Measurements from ENCODE around the gene C19orf38.
"Not testable (repeated sequence)": the region's sequence is repeated elsewhere in the genome, so short reads cannot be mapped to it uniquely, and the experiment has no call there.

Gene C19orf38

DNA sequence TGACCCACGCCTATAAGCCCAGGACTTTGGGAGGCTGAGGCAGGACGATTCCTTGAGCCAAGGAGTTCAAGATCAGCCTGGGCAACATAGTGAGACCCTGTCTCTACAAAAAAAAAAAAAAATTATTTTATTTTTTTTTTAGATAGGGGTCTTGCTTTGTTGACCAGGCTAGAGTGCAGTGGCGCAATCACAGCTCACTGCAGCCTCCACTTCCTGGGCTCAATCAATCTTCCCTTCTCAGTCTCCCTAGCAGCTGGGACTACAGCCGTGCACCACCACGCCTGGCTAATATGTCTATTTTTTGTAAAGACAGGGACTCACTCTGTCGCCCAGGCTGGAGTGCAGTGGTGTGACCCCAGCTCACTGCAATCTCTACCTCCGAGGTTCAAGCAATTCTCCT lies 4.7 kb downstream of the C19orf38 start:
- no peak for DNase-seq

DNA sequence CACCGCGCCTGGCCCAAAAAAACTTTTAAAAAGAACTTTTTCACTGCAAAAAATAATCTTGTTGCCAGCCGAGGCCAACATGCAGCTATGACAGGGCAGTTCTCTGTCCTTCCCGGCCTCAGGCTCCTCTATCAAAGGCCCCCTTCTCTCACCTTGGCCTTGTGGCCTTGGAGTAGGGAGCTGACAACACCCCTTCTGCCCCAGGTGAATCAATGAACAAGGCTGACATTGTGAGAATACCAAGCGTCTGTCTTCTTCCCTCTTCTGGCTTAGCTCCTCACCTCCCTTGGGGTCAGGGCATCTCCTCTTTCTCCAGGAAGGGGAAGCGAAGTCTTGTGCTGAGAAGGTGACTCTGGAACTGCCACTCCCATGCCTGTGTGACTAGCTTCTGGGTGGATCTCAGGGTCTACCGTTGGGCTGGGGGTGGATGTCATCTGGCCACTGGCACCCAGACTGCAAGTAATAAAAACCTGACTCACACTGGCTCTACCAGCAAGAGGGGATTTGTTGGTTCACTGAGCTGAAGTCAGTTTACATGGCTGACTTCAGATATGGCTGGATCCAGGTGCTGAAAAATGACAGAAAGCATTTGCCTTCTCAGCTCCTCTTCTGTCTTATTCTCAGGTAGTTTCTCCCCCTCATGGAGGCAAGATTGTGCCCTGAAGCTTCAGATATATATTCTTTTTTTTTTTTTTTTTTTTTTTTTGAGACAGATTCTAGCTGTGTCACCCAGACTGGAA lies 6.3 kb downstream of the C19orf38 start:
- DNase-seq = no peak

GRCh38 chr19:10855879-10856522 lies 7.8 kb downstream of the C19orf38 start:
- DNase-seq = no peak

GRCh38 chr19:10856899-10857298 lies 8.7 kb downstream of the C19orf38 start:
- DNase-seq = not testable (repeated sequence)

- DNase-seq = no peak
These were observed 10.1 kb downstream of the C19orf38 start for GRCh38 chr19:10858204-10858828.

GRCh38 chr19:10861103-10861651 lies 13.0 kb downstream of the C19orf38 start:
- no peak for DNase-seq

DNA sequence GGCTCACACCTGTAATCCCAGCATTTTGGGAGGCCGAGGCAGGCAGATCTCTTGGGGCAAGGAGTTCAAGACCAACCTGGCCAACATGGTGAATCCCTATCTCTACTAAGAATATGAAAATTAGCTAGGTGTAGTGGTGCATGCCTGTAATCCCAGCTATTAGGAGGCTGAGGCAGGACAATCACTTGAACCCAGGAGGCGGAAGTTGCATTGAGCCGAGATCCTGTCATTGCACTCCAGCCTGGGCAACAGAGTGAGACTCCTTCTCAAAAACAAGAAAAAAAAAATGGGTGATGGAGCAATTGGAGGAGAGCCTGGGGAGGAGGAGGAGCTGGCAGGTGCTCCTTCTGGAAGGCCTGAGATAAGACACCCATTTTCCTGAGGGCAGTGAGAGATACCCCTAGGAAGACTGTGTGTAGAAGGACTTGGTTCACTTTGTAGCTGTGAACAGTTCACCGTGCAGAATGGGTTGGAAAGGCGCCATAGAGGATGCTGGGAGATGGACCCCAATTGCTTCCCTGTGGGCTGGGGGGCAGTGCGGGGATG lies 14.4 kb downstream of the C19orf38 start:
- DNase-seq = no peak

DNA sequence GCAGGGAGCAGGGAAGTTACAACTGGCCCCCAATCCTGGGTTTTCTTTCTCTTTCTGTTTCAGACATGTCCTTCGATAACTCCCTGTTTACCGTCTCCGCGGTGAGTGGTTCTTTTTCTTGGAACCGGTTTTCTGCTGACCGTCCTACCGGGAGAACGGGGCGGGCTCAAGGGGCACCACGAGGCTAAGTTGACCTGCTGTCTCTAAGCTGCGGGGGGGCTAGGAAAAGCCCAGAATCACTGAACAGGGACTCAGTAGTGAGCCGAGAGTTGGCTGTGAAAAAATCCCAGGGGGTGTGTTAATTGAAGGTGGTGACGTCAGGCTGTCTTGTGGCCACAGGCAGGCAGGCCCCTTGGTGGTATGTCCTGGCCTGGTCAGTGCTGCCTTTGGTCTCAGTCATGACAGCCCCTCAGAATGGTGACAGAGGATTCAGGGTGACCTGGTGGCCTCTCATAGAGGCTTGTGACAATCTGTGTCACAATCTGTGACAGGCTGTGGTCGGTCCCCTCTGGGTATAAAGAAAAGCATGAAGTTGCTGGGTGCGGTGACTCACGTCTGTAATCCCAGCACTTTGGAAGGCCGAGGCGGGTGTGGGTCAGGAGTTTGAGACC lies 15.0 kb downstream of the C19orf38 start:
- no peak for DNase-seq

DNA sequence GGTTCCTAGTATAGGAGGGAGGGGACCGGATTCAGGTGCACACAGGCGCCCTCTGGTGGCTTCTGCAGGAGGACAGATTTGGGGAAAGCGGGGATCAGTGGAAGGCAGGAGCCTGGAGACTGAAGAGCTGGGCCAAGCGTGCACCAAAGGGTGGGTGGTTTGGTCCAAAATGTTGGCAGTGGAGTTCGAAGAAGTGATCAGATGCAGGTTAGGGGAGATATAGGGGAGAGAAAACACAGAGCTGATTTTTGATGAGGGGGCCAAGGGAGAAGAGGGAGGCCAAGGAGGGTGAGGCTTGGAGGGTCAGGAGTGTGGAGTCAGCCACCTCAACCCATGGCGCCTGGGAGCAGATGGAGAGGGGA lies 16.3 kb downstream of the C19orf38 start:
- DNase-seq = peak; percentile 85

DNA sequence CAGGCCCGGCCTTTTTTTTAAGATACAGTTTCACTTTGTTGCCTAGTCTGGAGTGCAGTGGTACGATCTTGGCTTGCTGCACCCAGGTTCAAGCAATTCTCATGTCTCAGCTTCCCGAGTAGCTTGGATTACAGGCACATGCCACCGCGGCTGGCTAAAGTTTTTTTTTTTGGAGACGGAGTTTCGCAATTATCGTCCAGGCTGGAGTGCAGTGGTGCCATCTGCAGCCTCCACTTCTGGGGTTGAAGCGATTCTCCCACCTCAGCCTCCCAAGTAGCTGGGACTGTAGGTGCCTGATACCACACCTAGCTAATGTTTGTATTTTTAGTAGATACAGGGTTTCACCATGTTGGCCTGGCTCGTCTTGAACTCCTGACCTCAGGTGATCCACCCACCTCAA lies 18.3 kb downstream of the C19orf38 start:
- no peak for DNase-seq

DNA sequence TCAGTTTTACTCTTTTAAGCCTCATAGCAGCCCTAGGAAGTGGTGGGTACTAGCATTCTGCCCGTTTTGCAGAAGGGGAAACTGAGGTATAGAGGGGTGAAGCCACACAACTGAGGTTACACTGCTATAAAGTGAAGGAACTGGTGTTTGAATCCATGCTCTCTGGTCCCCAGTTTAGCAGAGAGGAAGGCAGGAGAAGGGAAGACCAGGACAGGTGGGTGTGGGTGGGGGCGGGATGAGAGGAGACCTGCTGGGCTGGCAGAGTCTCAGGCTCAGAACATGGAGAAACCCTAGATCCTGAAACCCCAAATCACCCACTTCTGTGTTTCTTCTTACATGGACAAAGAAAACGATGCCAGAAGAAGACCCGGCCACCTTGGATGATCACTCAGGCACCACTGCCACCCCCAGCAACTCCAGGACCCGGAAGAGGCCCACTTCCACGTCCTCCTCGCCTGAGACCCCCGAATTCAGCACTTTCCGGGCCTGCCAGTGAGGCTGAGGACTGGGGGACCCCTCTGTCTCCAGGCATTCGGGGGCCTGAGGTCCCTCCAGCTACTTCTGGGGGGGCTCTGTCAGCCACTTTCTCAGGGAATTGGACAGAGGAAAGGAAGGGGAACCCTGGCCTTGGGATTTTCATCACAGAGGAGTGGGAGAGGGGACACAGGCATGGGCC lies 20.8 kb downstream of the C19orf38 start:
- DNase-seq = no peak

DNA sequence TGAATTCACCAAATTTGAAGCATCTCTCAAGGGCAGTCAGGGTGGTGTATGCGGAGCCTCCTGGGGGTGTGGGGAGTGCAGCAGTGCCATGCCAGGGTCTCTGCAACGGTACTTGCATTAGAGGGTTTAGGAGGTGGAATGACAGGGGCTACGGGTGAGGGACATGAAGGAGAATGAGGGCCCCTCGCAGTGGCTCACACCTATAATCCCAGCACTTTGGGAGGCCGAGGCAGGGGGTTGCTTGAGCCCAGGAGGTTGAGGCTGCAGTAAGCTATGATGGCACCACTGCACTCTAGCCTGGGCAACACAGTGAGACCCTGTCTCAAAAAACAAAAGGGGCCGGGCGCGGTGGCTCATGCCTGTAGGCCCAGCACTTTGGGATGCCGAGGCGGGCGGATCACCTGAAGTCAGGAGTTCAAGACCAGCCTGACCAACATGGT lies 21.7 kb downstream of the C19orf38 start:
- DNase-seq = not testable (repeated sequence)

DNA sequence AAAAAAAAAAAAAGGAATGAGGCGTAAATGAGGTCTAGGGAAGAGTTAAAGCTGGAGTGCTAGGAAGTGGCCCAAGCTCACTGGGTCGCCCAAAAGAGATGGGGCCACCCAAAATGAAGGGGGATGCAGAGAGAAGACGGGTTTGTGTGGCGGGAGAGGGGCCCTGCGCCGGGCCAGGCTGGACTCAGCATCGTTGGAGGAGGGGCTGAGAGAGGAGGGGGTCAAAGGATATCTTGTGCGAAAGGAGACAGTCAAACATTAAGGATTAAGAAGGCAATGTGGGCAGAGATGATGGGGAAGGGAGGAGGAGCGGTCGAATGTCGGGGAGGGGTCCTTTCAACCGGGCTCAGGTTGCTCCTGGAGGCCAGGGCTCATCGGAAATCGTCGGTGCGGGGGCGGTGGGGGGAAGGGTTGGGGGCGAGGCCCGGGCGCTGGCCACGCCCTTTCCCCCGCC lies 22.3 kb downstream of the C19orf38 start:
- peak; percentile 82 for DNase-seq

- peak; percentile 100 for DNase-seq
These were observed 22.9 kb downstream of the C19orf38 start, which contains the start of gene CARM1 for GRCh38 chr19:10870955-10871603. Gene CARM1, plus strand, starts transcription at chr19:10871553. Its CDS starts 150 bp downstream, at chr19:10871703.

DNA sequence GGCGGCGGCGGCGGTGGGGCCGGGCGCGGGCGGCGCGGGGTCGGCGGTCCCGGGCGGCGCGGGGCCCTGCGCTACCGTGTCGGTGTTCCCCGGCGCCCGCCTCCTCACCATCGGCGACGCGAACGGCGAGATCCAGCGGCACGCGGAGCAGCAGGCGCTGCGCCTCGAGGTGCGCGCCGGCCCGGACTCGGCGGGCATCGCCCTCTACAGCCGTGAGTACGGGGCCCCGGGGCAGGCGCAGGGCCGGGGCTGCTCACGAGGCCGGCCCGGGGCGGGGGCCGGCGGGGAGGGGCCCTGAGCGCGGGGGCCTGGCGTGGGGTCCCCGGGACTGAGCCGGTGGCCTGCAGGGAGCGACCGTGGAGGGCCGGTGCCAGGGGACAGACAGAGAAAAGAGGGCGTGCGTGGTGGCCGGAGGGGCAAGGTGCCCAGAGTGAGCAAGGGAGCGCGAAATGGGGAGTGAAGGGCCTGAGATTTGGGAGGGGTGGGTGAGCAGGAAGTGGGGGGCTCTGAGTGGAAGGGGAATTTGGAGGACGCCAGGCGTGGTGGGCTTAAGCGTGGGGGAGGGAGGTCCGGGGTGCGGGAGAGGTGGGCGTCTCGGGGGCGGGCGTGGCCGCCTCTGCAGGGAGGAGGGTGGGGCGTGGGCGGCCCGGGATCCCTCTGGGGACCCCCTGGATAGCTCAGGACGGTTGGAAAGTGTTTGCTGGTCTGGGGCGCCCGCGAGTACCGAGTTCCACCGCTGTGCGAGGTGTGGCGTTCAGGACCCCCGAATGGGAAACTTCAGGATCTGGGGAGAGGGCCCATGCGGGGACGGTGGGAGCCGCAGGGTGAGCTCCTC lies 23.7 kb downstream of the C19orf38 start:
- peak; percentile 48 for DNase-seq

- no peak for DNase-seq
These were observed 24.4 kb downstream of the C19orf38 start for GRCh38 chr19:10872546-10873107.

- DNase-seq = no peak
These were observed 25.8 kb downstream of the C19orf38 start for GRCh38 chr19:10874024-10874423.

- no peak for DNase-seq
These were observed 28.4 kb downstream of the C19orf38 start for GRCh38 chr19:10876459-10877240.

GRCh38 chr19:10877608-10878007 lies 29.4 kb downstream of the C19orf38 start:
- not testable (repeated sequence) for DNase-seq

DNA sequence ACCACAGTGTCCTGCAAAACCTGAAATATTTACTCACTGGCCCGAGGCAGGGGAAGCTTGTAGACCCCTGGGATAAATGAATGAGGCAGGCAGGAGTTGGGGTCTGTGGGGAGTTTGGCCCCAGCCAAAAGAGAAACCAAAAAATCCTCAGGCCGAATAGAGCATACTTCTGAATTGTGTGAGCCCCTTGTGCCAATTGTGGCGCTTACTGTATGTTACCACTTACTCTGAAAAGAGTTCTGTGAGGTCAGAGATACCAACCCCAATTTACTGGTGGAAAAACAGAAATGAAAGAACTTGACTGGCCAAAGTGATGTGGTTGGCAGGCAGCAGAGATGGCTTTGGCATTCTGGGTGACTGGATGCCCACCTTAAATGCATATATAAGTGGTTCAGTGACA lies 30.0 kb downstream of the C19orf38 start:
- DNase-seq = no peak
